Cardiac muscle cell (in vitro differentiated cells and primary cell): ENCODE data around the gene GRIA3. TPM values are rescaled to one million over a fixed set of nuclear protein-coding genes. Genes with fewer than 3 reads are reported as not detected.
"Not testable (repeated sequence)": the region's sequence is repeated elsewhere in the genome, so short reads cannot be mapped to it uniquely, and the experiment has no call there.

Experiments used
- DNase-seq, 2 donors: peaks; one replicate each; pipeline versions ENCODE4 v3.0.0 to v3.0.0-alpha.2; 2010 to 2017; ENCODE audit warnings: low read depth in 1 of 2, low spot score in 1 of 2
- H3K27ac ChIP-seq: fragments of 200-600 bp; sonication (generic); 2 replicates; pipeline ENCODE4 v1.5.1; 2016
- H3K27me3 ChIP-seq: fragments of 200-600 bp; sonication (generic); 2 replicates; pipeline ENCODE4 v1.6.0; 2016; ENCODE audit warnings: control low read depth
- H3K36me3 ChIP-seq: fragments of 200-600 bp; sonication (generic); 2 replicates; pipeline ENCODE4 v1.5.1; 2016; ENCODE audit warnings: control low read depth
- H3K4me1 ChIP-seq: fragments of 200-600 bp; sonication (generic); 2 replicates; pipeline ENCODE4 v1.8.1; 2017; ENCODE audit warnings: low read depth, mild to moderate bottlenecking, mixed run types
- H3K4me3 ChIP-seq: fragments of 200-600 bp; sonication (generic); 2 replicates; pipeline ENCODE4 v1.5.1; 2016; ENCODE audit warnings: mild to moderate bottlenecking
- H3K9me3 ChIP-seq: fragments of 200-600 bp; sonication (generic); 2 replicates; pipeline ENCODE4 v1.5.1; 2017; ENCODE audit warnings: low read depth, mild to moderate bottlenecking, control low read depth
- polyA plus RNA-seq: library from polyadenylated mRNA; unstranded; fragments of >200 nt; fragmentation: Nextera tagmentation; extraction: Ambion mirVana; gene quantifications from 2 replicates; pipeline ENCODE4 v1.2.1, GENCODE V29; 2016
- total RNA-seq: library from RNA; depleted of rRNA; stranded (reverse); fragments of >200 nt; gene quantifications from 2 replicates; pipeline ENCODE4 v1.2.3, GENCODE V29; 2016
- TF ChIP-seq, protein P1 (sequence below): IDR thresholded peaks from 2 replicates; pipeline ENCODE4 v1.5.1; 2012; ENCODE audit warnings: low read depth, mild to moderate bottlenecking, low read length

Gene GRIA3
- total and polyA plus RNA-seq, 2 experiments from 2014 or later = 2.8 to 6.1 TPM

DNA sequence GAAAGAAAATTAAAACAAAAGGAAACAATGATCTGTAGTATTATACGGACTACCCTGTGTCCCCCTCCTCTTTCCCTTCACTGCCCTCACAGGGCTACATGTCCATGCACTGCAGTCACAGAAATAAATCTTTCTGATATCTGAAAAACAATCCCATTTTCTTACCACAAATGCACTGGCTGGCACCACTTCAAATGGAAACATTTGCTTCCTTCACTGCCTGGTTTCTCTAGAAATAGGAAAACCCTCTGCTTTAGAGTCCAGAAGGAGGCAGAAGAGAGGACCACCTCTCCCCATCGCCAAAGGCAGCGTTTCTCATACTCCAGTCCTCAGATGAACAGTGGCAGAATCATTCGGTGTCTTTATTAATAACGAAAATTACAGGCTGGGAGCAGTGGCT lies 98.2 kb downstream of the GRIA3 start:
- no peaks in the 10 kb centered on the region for H3K4me1 ChIP-seq
- TF ChIP-seq, protein P1, sequence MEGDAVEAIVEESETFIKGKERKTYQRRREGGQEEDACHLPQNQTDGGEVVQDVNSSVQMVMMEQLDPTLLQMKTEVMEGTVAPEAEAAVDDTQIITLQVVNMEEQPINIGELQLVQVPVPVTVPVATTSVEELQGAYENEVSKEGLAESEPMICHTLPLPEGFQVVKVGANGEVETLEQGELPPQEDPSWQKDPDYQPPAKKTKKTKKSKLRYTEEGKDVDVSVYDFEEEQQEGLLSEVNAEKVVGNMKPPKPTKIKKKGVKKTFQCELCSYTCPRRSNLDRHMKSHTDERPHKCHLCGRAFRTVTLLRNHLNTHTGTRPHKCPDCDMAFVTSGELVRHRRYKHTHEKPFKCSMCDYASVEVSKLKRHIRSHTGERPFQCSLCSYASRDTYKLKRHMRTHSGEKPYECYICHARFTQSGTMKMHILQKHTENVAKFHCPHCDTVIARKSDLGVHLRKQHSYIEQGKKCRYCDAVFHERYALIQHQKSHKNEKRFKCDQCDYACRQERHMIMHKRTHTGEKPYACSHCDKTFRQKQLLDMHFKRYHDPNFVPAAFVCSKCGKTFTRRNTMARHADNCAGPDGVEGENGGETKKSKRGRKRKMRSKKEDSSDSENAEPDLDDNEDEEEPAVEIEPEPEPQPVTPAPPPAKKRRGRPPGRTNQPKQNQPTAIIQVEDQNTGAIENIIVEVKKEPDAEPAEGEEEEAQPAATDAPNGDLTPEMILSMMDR = no peak
- H3K36me3 ChIP-seq = no peaks in the 10 kb centered on the region
- no peak overlapping the region for H3K27ac ChIP-seq
- H3K9me3 ChIP-seq = no peaks in the 10 kb centered on the region
- no peaks in the 10 kb centered on the region for H3K27me3 ChIP-seq
- H3K4me3 ChIP-seq = no peak overlapping the region
- DNase-seq = no peak

DNA sequence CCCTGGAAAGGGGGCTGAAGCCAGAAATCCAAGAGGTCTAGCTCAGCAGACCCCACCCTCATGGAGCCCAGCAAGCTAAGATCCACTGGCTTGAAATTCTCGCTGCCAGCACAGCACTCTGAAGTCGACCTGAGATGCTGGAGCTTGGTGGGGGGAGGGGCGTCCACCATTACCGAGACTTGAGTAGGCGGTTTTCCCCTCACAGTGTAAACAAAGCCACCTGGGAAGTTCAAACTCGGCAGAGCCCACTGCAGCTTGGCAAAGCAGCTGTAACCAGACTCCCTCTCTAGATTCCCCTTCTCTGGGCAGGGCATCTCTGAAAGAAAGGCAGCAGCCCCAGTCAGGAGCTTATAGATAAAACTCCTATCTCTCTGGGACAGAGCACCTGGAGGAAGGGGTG lies 99.3 kb downstream of the GRIA3 start:
- not testable (repeated sequence) for H3K4me3 ChIP-seq, H3K27me3 ChIP-seq, H3K9me3 ChIP-seq, H3K27ac ChIP-seq, DNase-seq, H3K4me1 ChIP-seq, H3K36me3 ChIP-seq

DNA sequence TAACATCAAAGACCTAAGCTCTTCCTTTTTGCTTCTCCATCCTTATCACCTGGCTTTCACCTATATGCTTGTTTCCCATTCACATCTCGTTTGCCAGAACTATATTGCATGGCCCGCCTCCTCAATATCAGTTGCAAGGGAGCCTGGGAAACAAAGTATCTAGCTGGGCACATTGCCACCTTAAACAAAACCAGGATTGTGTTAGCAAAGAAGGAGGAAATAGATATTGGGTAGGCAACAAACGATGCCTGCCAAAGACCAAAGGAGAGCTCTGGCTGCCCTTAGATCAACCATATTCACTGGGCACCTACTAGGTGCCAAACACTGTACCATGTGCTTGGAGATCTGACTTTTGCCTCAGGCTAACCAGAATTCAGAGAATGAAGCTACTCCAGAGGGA lies 107.5 kb downstream of the GRIA3 start:
- no peak overlapping the region for H3K27ac ChIP-seq
- TF ChIP-seq, protein P1 = no peak
- no peaks in the 10 kb centered on the region for H3K27me3 ChIP-seq
- no peaks in the 10 kb centered on the region for H3K9me3 ChIP-seq
- H3K4me1 ChIP-seq = no peaks in the 10 kb centered on the region
- no peak overlapping the region for H3K4me3 ChIP-seq
- no peaks in the 10 kb centered on the region for H3K36me3 ChIP-seq
- DNase-seq = no peak

DNA sequence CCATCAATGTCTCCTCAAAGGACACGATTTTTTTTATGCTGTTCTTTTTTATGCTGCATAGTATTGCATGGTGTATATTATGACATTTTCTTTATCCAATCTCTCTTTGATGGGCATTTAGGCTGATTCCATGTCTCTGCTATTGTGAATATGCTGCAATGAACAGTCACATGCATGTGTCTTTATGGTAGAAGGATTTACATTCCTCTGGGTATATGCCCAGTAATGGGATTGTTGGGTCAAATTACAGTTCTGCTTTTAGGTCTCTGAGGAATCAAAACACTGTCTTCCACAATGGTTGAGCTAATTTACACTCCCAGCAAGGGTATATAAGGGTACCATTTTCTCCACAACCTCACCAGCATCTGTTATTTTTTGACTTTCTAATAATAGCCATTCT lies 113.9 kb downstream of the GRIA3 start:
- Histone ChIP-seq H3K27ac (no peak overlapping the region), H3K9me3 (no peaks in the 10 kb centered on the region), H3K27me3 (no peaks in the 10 kb centered on the region), H3K36me3 (no peaks in the 10 kb centered on the region), H3K4me3 (no peak overlapping the region), H3K4me1 (no peaks in the 10 kb centered on the region)
- DNase-seq = no peak
- TF ChIP-seq, protein P1 = no peak

DNA sequence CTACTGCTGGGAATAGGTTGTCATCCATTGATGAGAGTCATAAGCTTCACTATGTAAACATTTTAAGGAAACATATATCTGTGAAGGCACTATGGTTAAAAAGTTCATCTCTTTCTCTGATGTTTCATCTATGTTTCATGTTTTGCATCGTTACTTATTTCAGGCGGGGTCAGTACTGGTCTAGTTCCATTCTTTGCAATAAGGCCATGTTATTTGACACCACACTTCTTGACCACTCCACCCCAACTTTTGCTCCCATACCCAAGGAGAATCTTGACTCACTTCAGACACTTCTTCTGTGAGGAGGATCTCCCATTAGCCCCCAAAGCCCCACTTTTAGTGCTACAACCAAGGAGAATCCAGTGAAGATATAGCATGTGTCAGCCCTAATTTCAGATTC lies 119.4 kb downstream of the GRIA3 start:
- Histone ChIP-seq H3K4me1 (no peaks in the 10 kb centered on the region), H3K9me3 (no peaks in the 10 kb centered on the region), H3K27ac (no peak overlapping the region), H3K27me3 (no peaks in the 10 kb centered on the region), H3K36me3 (no peaks in the 10 kb centered on the region), H3K4me3 (no peak overlapping the region)
- TF ChIP-seq, protein P1 = no peak
- no peak for DNase-seq

DNA sequence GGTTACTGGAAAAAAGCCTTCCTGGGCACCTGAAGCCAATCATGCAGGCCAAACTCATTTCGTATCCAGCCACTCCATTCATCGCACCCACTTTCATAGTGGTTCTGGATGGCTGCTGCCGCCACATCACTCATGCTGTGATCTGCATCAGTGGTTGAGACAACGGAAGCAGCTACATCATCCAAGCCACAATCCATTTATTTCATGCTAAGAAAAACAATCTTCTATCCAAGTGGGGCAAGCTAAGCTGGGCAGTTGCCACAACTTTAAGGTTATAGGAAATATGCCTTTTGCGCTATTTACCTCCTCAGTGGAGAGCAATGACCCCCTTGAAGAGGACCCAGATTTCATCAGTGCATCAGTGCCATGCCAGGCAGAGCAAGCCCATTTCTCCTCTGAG lies 124.6 kb downstream of the GRIA3 start:
- no peaks in the 10 kb centered on the region for H3K27me3 ChIP-seq

More for the DNA sequence above, 124.6 kb downstream of the GRIA3 start:
- no peak for DNase-seq
- Histone ChIP-seq H3K27ac (no peak overlapping the region), H3K4me1 (no peaks in the 10 kb centered on the region), H3K36me3 (no peaks in the 10 kb centered on the region), H3K9me3 (no peaks in the 10 kb centered on the region), H3K4me3 (no peak overlapping the region)
- TF ChIP-seq, protein P1 = no peak
